ENCODE results near the gene CROCC2.

Gene CROCC2

DNA sequence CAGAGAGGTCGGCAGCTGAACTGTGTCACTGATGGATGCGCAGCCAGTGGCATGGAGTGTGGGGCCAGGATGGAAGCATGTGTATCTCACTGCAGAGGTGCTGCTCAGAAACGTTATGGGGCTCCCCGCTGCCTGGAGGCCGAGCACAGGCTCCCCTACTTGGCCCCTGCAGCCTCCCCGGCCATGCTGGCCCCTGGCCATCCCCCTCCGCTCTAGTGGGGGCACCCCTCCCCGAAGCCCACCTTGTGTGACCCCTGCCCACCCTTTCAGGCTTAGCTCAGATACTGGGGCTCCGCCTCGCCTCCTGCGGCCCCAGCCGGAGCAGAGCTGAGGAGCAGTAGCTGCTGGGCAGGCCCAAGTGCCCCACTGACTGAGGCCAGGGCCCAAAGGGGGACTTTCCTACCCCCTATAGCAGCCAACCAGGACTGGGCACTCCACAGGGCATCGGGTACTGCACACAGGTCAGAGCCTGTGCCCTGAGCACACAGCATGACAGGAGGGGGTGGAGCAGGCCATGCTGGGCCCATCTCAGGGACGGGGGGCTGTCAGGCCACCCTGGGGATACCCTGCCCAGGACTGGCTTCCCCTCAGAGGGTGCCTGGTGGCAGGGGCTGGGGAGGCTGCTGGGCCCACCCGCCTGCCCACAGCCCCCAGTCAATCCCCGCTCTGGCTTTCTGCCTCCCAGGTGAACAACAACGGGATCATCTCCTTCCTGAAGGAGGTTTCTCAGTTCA lies 123.6 kb downstream of the CROCC2 start:
- no peak for DNase-seq

DNA sequence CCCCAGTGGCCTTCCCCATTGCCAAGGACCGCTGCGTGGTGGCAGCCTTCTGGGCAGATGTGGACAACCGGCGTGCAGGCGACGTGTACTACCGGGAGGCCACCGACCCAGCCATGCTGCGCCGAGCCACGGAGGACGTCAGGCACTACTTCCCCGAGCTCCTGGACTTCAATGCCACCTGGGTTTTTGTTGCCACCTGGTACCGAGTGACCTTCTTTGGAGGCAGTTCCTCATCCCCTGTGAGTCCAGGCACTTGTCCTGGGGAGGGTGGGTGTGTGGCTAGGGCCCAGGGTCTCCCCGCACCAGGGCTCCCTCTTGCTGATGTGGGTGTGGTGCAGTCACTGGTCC lies 124.2 kb downstream of the CROCC2 start:
- no peak for DNase-seq

DNA sequence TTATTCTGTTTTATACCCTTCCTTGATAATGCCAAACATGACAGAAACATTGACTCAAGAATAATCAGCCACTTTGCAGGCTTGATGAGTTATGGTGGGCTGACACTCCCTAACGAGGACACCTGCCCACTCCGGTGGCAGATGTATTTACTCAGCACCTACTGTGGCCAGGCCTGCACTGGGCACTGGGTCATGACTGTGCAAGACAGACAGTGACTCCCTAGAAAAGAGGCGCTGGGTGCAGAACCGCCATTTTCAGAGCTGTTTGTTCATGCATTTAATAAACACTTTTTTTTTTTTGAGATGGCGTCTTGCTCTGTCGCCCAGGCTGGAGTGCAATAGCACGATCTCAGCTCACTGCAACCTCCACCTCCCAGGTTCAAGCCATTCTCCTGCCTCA lies 124.7 kb downstream of the CROCC2 start:
- no peak for DNase-seq

GRCh38 chr2:241031436-241032165 lies 125.5 kb downstream of the CROCC2 start:
- DNase-seq = no peak

- DNase-seq = no peak
Observed at GRCh38 chr2:241033336-241033987, 127.3 kb downstream of the CROCC2 start.

- no peak for DNase-seq
Observed at GRCh38 chr2:241033994-241034393, 127.9 kb downstream of the CROCC2 start.

GRCh38 chr2:241034490-241035141 lies 128.5 kb downstream of the CROCC2 start:
- no peak for DNase-seq

GRCh38 chr2:241035142-241035817 lies 129.1 kb downstream of the CROCC2 start:
- DNase-seq = peak; percentile 78

DNA sequence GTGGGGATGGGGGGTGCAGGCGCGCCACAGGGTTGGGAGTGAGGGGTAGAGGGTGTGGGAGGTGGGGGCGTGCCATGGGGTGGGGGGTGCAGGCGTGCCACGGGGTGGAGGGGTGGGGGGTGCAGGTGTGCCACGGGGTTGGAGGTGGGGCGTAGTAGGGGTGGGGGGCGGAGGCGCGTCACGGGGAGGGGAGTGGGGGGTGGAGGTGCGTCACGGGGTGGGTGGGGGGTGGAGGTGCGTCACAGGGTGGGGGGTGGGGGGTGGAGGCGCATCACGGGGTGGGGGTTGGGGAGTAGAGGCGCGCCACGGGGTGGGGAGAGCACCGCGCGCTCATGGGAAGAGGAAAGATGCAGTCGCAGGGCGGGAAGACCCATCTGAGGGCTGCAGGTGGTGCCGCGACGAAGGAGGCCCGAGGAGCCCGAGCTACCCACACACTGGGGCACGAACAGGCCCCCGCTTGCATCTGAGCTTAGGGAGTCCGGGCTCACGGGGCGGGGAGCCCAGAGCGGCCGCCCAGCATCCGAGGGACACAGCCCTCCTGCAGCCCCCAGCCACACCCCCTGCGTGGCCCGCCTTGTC lies 129.8 kb downstream of the CROCC2 start:
- no peak for DNase-seq

DNA sequence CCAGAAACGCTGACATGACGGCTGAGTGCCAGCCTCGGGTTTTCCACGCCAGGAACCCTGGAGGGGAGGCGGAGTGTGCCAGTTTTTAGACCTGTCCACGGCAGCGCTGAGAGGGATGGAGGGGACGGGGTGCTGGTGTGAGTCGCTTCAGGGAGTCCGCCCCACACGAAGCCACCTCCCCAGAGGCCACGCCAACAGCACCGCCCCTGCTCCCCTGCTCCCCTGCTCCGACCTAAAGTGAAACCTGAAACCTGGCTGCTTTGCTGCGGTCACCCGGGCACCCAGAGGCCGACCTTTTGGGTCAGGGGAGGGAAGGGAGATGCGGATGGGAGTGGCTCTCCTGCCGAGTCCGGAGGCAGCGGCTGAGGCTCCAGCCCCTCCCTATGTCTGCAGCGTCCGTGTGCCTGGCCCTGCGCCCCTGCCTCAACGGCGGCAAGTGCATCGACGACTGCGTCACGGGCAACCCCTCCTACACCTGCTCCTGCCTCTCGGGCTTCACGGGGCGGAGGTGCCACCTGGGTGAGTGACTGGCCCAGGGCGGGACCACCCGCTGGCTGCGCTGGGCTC lies 130.3 kb downstream of the CROCC2 start:
- peak; percentile 87 for DNase-seq

DNA sequence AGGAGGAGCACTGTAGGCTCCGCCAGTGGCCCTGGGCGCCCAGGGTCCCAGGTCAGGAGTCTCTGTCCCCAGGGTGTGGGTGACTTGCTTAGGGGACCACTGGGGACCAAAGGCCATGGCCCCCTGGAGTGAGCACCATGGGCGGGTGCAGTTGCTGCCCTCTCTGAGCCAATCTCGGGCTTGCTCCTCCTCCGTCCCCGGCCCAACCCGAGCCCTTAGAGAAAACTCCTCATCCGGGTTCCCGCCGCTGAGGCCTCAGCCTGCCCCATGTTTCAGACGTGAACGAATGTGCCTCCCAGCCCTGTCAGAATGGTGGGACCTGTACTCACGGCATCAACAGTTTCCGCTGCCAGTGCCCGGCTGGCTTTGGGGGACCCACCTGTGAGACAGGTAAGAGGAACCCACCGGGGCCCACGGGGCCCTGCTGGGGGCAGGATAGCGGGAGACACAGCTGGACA lies 130.9 kb downstream of the CROCC2 start:
- peak; percentile 75 for DNase-seq

GRCh38 chr2:241037498-241037897 lies 131.4 kb downstream of the CROCC2 start:
- DNase-seq = no peak

GRCh38 chr2:241038374-241039180 lies 132.4 kb downstream of the CROCC2 start:
- no peak for DNase-seq

DNA sequence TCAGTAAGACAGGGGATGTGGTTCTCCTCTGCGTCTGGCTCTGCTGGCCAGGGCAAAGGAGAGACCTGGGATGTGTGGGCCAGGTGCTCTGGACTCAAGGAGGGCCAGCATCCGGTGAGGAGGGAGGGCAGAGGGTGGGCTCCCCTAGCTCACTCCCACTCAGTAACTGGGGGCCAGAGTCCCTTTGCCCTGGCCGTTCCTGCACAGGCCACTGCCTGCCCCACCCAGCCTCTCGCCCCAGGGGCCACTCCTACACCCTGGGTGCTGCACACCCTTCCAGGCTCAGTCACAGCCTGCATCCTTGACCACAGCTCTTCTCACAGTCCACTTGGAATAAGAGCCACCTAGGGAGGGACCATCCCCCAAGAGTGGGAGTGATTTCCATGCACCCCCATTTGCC lies 133.3 kb downstream of the CROCC2 start:
- no peak for DNase-seq

- DNase-seq = no peak
Observed at GRCh38 chr2:241040081-241040803, 134.1 kb downstream of the CROCC2 start.

DNA sequence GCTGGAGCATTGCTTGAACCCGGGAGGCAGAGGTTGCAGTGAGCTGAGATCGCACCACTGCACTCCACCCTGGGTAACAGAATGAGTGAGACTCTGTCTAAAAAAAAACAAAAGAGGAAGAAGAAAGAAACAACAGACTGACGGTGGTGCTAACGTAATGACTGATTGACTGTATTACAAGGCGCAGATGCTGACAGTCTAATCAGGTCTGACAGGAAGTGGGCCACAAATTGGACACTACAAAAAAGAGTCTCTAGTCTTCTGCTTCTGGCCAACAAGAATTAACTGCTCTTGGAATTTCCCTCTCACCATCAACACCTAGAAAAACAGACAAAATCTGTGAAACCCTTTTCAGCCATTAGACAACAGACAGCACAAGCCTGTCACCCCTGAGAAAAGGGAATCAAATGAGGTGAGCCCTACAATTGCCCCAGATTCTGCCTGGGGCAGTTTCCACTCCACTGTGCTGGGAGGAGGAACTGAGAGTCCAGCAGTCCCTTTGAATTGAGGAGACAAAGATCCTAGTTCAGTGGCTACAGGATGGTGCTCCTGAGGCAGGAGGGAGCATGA lies 135.5 kb downstream of the CROCC2 start:
- no peak for DNase-seq
